HepG2 (cell line): ENCODE measurements around the gene NEURL2. TPM values are rescaled to one million over a fixed set of nuclear protein-coding genes. Genes with fewer than 3 reads are reported as not detected.
A peak's percentile ranks its signal among the peaks of the same experiment; 100 is the strongest.

Source experiments
- ETV5 ChIP-seq: IDR thresholded peaks from 2 replicates; pipeline ENCODE4 v1.6.1; 2018; ENCODE audit warnings: missing biosample characterization, missing genetic modification reagents, inconsistent platforms, borderline replicate concordance
- HBP1 ChIP-seq: IDR thresholded peaks from 2 replicates; pipeline ENCODE4 v1.6.1; 2016; ENCODE audit warnings: low read depth, control low read depth
- RARA ChIP-seq: IDR thresholded peaks from 2 replicates; pipeline ENCODE4 v1.6.1; 2016; ENCODE audit warnings: missing genetic modification reagents, missing compliant biosample characterization
- RBM39 ChIP-seq: fragments of 200-400 bp; formaldehyde crosslinking; IDR thresholded peaks from one replicate; pipeline ENCODE4 v1.6.1; 2018; ENCODE audit warnings: antibody characterized with exemption, mild to moderate bottlenecking, low read depth, low read length; ENCODE audit not compliant: poor library complexity, severe bottlenecking
- SAP130 ChIP-seq: IDR thresholded peaks from 2 replicates; pipeline ENCODE4 v1.6.1; 2016; ENCODE audit warnings: low read depth
- TERF1 ChIP-seq: sonication (generic); formaldehyde crosslinking; IDR thresholded peaks from 2 replicates; pipeline ENCODE4 v1.8.0; 2022; ENCODE audit warnings: mild to moderate bottlenecking, missing genetic modification reagents, moderate library complexity
- ZNF10 ChIP-seq: sonication (generic); formaldehyde crosslinking; IDR thresholded peaks from 2 replicates; pipeline ENCODE4 v1.4.0; 2020; ENCODE audit warnings: mild to moderate bottlenecking, low read depth, missing genetic modification reagents, borderline replicate concordance
- ZNF318 ChIP-seq: sonication (generic); formaldehyde crosslinking; IDR thresholded peaks from 2 replicates; pipeline ENCODE4 v1.4.0; 2020; ENCODE audit warnings: mild to moderate bottlenecking, missing genetic modification reagents
- ZNF343 ChIP-seq: sonication (generic); formaldehyde crosslinking; IDR thresholded peaks from 2 replicates; pipeline ENCODE4 v1.4.0; 2020; ENCODE audit warnings: mild to moderate bottlenecking, missing genetic modification reagents
- ZNF670 ChIP-seq: sonication (generic); formaldehyde crosslinking; IDR thresholded peaks from 2 replicates; pipeline ENCODE4 v1.8.0; 2022; ENCODE audit warnings: mild to moderate bottlenecking, missing genetic modification reagents, borderline replicate concordance
- ZNF782 ChIP-seq: sonication (generic); formaldehyde crosslinking; IDR thresholded peaks from 2 replicates; pipeline ENCODE4 v1.4.0; 2020; ENCODE audit warnings: missing genetic modification reagents, mild to moderate bottlenecking, borderline replicate concordance
- polyA plus RNA-seq, 8 experiments: library from polyadenylated mRNA; depleted of rRNA in 3 of 8; stranded (reverse) in 7 of 8; unstranded in 1 of 8; fragments of >200 nt; fragmentation: Illumina TruSeq in 4 of 8; extraction: Trizol in 4 of 8; gene quantifications; 2 replicates each; pipeline versions ENCODE4 v1.2.1 to v1.2.3, GENCODE V29; 2011 to 2016; ENCODE audit warnings: low read depth in 4 of 8, missing spikeins in 1 of 8, mixed read lengths in 1 of 8; ENCODE audit not compliant: insufficient read depth in 1 of 8
- total RNA-seq, 5 experiments: library from RNA; depleted of rRNA; stranded (reverse); fragments of >200 nt; fragmentation: Illumina TruSeq; extraction: Trizol; gene quantifications; 2 replicates each; pipeline ENCODE4 v1.2.3, GENCODE V29; 2016; ENCODE audit warnings: low read depth in 1 of 5
- TF ChIP-seq, protein P1 (sequence below): sonication (generic); formaldehyde crosslinking; IDR thresholded peaks from 2 replicates; pipeline ENCODE4 v1.4.0; 2020; ENCODE audit warnings: missing genetic modification reagents

NEURL2 gene
- total and polyA plus RNA-seq, 2 of the 13 experiments (the other 11 are each of a cell fraction or from before 2014, with no cell fraction given): 7.2 to 9.7 TPM

- TF ChIP-seq TERF1 (CRISPR knock-in tag) (peak; percentile 65; the same call in 1 of the 2 replicates), ZNF318 (CRISPR knock-in tag) (0 out of 2 replicates have a peak, but pooled peaks have one; percentile 13), RBM39 (peak; percentile 47), ETV5 (CRISPR knock-in tag) (peak; percentile 77), ZNF10 (no peak), ZNF782 (0 out of 2 replicates have a peak, but pooled peaks have one; percentile 24), SAP130 (CRISPR knock-in tag) (peak; percentile 29), ZNF670 (CRISPR knock-in tag) (0 out of 2 replicates have a peak, but pooled peaks have one; percentile 30), ZNF343 (CRISPR knock-in tag) (peak; percentile 86), RARA (CRISPR knock-in tag) (peak; percentile 96), HBP1 (CRISPR knock-in tag) (peak; percentile 56; the same call in 1 of the 2 replicates)
- TF ChIP-seq, protein P1, sequence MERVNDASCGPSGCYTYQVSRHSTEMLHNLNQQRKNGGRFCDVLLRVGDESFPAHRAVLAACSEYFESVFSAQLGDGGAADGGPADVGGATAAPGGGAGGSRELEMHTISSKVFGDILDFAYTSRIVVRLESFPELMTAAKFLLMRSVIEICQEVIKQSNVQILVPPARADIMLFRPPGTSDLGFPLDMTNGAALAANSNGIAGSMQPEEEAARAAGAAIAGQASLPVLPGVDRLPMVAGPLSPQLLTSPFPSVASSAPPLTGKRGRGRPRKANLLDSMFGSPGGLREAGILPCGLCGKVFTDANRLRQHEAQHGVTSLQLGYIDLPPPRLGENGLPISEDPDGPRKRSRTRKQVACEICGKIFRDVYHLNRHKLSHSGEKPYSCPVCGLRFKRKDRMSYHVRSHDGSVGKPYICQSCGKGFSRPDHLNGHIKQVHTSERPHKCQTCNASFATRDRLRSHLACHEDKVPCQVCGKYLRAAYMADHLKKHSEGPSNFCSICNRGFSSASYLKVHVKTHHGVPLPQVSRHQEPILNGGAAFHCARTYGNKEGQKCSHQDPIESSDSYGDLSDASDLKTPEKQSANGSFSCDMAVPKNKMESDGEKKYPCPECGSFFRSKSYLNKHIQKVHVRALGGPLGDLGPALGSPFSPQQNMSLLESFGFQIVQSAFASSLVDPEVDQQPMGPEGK (CRISPR knock-in tag): peak; percentile 70; the same call in 1 of the 2 replicates
These were observed 19.0 kb upstream of the NEURL2 start (continued) for GRCh38 chr20:45909817-45910669.
